ENCODE results near the gene ATG4B.
"Not testable (repeated sequence)": the region's sequence is repeated elsewhere in the genome, so short reads cannot be mapped to it uniquely, and the experiment has no call there.

The ATG4B gene

DNA sequence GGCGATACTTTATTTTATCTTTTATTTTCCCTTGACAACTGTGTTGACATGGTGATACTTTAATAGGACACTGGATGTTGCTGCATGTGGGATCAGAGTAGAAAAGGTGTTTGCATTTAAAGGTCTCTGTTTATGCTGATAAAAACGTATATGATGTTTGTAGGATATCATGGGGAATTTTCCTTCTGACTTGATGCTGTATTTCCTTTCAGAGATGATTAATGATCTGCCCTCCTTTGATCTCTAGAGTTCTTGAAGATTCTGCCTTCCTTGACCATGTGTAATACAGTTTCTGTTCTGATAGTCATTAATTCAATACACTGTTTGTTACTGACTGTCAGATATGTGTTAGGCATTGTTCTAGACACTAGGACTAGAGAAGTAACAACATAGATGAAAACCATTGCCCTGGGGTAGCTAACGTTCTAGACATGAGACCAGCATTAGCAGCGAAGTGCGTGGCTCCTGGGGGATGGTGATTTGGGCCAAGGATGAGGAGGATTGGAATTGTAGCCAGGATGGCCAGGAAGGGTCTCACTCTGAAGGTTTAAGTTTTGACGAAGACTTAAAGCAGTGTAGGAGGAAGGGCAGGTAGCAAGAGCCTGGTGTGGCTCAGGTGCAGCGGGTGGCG lies 2.8 kb downstream of the ATG4B start:
- no peak for DNase-seq (ENCODE audit: low read depth)

DNA sequence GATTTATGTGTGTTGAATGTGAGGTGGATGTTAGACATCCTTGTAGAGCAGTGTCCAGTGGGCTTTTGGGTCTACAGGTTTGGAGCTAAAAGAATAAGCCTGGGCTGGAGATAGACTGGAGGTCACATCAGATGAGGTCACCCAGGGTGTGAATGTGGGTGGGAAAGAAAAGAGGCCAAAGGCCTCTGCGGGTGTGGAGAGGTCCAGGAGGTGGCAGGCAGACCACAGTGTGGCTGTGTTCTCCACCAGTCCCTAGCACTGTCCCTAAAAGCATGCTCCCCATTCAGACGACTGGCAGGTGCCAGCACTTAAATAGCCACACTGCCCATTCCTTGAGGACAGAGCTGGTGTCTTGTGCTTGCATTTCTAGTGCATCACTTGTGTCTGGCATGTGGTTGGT lies 4.1 kb downstream of the ATG4B start:
- no peak for DNase-seq (ENCODE audit: low read depth)

DNA sequence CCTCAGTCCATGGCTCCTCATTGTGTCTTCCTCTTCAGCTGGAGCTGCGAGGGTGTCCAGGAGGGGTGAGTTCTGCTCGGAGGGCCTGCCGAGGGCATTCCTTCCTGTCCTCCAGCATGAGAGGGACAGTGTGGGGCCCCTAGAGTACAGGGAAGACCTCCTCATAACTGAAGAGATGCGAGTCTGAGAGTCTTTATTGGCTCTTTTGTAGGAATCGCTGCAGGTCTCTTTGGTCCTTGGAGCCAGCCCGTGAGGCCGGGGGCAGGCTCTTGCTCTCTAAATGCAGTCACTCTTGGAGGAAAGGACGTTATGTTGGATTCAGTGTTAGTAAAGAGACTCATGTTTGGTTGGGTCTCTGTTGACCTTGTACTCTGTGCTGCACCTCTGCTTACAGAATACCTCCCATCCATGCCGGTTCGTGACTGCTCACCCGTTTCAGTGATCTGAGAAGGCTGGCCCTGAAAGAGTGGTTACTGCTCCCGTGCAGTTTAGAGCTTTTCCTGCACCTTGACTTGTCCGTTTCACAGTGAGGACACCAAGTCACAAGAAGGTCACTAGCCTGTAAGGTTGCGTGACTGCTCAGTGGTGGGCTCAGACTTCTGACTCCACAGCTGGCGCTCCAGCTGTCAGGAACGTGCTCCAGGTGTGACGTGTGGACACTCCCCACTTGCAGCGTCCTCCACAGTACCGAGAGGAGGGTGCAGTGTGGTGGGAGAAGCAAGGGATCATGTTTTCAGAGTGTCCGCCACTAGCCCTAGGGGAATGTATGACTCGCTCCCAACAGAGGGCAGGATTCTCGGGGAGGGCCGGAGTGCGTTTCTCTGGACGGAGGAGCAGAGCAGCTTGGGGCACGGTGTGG lies 7.8 kb downstream of the ATG4B start:
- no peak for DNase-seq (ENCODE audit: low read depth)

DNA sequence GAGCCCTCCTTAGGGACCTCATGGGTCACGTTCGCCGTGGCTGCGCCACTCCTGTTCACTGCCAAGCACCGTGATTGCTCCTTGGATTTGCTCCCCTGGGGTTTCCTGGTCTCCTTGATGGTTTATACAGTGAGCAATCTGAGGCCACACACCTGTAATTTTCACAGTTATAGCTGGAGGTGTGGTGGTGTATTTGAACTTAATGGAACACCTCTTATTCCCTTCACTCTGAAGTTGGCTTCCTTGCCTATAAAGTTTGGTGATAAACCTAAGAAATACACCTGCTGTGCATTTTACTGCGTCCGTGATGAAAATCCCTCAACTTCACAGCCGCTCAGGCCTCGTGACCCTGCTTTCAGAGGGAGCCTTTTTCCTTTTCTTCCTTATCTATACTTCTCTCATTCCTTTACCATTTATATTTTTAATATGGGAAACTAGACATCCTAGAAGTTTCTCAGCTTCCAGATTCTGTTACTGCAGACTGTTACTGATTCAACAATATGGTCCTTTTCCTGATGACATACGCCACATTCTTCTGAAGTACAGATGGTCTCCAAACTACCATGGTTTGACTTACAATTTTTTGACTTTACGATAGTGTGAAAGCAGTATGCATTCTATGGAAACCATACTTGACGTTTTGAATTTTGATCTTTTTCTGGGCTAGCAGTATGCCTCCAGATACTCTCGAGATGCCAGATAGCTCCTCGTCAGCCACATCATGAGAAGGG lies 8.6 kb downstream of the ATG4B start:
- no peak for DNase-seq (ENCODE audit: low read depth)

DNA sequence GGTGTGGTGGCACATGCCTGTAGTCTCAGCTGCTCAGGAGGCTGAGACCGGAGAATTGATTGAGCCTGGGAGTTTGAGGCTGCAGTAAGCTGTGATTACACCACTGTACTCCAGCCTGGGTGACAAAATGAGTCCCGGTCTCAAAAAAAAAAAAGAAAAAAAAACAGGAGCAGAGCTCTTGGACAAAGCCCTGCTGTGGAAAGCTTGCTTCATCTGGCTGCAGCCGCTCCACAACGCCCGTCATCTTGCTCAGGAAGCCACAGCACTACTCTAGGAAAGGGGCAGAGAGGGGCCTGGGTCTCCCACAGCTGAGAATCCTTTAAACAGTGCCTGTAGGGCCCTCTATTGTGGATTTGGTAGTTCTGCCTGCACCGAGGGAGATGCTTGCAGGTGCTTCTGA lies 11.0 kb downstream of the ATG4B start:
- DNase-seq (ENCODE audit: low read depth), result no peak

DNA sequence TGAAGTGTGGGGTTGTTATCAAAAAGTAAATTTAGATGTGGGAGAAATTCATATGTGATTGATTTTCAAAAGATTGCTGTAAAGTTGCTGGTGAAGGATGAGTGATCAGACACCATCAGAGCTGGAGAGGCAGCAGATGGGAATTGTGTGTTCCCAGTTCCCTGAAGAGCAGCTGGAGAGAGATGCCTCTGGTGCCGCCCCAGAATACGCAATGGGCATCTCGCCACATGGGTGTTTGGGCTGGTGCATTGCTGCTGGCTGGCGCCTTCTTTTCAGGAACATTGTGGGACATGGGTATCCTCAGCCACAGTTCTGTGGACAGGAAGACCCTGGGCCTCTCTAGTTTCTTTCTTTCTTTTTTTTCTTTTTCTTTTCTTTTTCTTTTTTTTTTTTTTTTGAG lies 11.9 kb downstream of the ATG4B start:
- no peak for DNase-seq (ENCODE audit: low read depth)

DNA sequence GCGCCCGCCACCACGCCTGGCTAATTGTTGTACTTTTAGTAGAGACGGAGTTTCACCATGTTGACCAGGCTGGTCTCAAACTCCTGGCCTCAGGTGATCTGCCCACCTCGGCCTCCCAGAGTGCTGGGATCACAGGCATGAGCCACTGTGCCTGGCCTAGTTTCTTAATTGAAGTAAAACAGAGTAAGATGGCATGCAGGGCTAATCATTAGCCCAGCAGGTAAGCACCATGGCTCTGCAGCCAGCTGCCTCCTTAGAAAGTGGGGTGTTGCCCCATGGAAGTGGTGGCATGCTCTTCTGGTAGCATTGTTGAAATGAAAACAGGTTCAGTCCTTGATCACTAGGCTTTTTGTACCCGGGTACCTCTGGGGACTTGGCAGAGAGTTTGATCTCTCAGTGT lies 12.4 kb downstream of the ATG4B start:
- DNase-seq (ENCODE audit: low read depth), result no peak

DNA sequence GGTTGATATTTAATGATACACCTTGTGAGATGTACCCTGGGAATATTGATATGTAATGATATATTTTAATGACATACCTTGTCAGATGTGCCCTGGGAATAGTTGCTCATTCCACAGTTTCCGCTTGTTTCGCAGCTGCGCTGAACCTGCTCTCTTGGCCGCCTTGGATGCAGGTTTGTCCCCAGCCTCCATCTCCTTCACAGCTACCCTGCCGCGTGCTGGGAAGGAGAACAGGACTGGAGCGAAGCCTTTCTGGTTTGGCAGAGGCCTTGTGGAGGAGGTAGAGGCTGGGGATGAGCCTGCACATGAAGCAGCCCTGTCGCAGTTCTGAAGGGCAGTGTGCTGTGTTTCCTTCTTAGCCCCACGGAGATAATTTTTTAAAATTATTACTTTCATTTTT lies 14.6 kb downstream of the ATG4B start:
- no peak for DNase-seq (ENCODE audit: low read depth)

DNA sequence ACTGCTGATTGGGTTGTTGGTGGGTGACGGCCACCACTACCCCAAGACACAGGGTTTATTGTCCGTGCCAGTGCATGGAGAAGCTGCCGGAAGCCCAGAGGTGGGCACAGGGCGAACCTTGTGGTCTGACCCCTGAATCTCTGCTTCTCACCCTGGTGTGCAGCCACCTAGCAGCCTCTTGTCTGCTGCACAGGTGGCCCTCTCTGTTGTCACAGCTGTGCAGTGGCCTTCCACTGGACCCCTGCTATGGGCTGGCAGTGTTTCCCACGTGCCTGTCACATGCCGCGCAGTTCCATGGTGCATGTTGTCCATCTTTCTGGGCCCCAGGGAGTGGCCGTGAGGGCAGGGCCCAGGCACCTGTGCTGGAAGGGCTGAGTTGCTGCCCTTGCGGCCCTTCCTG lies 15.2 kb downstream of the ATG4B start:
- no peak for DNase-seq (ENCODE audit: low read depth)

DNA sequence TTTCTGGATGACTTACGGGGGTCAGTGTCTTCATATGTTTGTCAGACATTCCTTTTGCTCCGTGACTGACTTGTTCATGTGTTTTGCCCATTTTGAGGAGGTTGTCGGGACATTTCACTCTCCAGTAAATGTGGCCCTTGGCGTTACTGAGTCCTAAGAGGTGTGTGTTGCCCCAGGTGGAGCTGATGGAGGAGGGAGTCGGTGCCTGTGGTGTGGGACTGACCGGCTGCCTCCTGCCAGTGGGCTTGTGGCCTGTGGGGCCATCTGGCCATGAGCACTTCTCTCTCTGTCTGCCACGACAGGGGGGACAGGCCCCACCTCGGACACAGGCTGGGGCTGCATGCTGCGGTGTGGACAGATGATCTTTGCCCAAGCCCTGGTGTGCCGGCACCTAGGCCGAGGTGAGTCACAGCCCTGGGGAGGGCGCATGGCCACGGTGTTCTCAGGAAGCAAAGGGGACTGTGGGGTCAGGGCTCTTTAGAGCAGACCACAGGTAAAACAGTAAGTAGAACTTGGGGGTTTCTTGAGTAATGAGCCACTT lies 15.8 kb downstream of the ATG4B start:
- DNase-seq (ENCODE audit: low read depth), result no peak

DNA sequence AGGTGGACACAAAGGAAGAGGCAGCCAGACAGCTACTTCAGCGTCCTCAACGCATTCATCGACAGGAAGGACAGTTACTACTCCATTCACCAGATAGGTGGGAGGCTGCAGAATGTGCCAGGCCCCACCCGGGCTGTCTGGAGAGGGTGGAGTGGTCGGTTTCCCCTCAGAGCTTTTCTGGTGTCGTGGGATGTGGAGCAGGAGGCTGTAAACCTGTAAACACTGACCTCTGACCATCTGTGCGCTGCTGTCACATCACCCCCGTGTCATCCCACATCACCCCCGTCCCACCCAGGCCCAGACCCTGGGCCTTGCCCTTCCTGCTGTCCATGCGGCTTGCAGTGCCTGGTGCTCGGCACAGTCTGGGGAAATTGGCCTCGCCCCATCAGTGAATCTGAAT lies 17.1 kb downstream of the ATG4B start:
- DNase-seq (ENCODE audit: low read depth), result no peak

DNA sequence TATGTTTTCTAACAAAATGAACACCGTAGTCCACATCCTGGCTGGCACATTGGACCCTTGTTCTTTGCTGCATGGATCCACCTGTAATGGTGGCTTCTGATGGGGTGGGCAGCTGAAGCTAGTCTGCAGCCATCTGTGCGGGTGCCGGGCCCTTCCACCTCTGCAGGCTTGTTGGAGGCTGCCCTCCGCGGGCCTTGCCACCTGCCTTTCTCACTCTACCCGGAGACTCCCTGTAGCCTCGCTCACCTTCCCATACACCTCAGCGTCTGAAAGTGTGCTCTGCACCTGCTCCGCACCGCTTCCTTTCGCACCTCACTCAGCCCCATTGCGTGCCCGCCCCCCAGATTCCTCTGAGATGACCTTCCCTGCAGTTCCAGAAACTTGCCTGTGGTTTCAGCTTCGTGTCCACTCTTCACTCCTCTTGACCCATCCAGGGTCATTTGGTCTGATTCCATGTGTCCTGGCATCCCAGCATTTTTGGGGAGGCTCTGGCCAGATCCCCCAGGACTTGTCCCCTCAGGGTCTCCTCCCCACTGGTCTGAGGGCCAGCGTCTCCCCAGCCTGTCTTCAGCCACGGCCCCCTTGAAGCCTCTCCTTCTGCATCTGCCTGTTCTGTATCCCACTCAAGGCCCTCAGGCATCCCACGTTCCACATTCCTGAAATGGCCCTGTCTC lies 18.2 kb downstream of the ATG4B start:
- DNase-seq (ENCODE audit: low read depth), result no peak

DNA sequence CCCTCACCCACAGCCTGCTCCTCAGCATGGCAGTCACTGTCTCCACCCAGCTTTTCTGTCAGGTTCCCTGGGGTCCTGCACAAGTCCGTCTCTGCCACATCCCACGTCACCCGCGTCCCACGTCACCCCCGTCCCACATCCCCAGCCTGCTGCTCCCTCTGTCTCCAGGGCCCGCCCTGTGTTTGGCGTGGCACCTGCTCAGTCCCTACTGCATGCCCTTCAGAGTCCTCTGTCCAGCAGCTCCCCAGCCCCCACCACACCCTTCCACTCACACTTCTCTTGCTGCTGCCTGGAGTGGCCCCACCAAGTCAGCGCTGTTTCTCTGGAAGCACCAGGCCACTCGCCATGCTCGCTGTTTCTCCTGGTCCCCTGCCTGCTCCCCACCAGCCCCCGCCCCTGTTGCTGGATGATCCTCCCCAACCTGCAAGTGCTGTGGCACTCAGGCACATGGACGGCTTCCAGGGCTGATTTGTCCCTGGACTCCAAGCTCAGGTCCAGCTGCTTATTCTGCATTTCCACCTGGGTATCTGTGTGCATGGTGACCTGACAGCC lies 18.8 kb downstream of the ATG4B start:
- no peak for DNase-seq (ENCODE audit: low read depth)

DNA sequence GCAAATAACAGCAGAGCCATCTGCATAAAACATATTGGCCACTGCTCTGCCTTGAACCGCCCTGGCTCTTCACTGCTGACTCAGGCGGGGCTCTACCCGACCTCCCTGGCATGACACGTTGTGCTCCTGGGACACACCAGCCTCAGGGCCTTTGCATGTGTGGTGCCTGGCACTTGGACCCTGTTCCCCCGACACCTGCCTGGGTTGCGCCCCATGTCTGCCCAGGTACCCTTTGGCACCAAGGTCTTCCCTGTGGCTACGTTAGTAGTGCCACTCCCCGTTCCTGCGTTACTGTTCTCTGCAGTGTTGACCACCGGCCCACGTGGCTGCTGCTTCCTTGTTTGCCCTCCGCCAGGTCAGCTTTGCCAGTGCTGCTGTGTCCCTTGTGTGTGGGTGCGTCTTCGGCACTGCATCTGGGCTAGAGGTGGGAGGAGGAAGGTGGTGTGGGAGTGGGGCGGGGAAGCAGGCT lies 20.3 kb downstream of the ATG4B start:
- no peak for DNase-seq (ENCODE audit: low read depth)

DNA sequence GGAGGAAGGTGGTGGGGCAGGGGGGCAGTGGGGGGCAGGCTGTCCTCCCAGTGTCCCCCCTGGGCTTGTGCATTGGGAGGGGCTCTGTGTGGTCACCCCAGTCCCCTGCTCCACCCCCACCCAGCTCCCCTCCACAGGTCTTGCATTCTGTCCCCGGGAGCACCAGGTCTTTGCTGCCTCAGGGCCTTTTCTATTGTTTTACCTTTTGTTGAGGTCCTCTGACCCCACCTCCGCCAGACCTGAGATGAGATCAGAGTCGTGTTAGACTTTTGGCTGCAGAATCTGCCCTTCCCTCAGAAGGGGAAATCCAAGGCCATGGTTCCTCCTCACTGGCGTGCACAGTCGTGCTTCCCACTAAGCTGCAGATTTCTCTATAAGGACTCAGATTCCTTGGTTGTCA lies 20.8 kb downstream of the ATG4B start:
- no peak for DNase-seq (ENCODE audit: low read depth)

DNA sequence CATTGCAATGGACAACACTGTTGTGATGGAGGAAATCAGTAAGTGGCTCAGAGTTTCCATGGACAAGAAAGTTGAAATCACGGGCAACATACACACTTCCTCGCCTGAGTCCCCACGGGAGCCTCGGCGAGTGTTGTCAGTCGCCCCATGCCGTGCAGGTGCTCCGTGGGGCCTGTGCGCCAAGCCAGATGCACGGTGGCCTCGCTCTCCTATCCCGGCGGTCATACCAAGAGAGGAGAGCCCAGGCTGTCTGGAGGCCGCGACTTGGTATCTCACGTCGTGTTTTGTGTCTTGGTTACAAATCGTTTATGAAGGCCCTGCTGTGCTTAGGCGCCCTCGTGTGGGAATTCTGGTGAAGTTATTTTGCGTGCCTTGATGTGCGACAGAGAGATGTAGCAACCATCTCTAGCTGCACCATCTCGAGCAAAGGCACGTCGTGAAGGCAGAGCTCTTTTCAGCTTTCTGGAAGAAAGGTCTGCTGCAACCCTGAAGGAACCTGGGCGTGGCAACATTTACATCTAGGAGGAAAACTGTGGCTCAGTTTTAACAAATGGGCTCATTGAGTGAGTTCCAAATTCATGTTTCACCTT lies 21.8 kb downstream of the ATG4B start:
- no peak for DNase-seq (ENCODE audit: low read depth)

DNA sequence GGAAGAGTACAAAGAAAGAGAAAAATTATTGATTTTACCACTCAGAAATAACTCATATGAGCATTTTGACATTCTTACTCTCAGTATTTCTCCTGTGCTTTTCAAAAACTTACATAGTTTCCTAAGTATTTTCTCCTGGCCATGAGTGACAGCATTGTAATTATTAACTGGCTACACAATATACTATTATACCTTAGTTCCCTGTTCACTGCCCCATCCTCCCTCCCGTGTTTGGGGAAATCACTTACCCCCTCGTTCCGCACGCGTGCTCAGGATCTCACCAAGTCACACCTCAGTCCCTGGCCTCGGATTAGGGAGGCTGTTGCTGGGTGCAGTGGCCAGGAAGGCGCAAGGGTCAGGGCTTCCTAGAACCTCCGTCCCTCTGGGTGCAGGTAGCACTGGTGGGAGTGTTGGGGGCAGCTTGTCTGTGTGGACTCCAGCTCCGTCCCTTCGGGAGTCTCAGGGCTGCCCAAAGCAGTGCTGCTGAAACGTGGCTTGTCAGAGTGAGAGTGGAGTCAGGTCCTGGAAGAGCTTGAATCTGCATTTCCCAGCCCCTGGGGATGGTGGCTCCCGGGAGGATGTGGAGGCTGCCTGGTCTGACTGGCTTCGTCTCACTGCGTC lies 23.2 kb downstream of the ATG4B start:
- no peak for DNase-seq (ENCODE audit: low read depth)

DNA sequence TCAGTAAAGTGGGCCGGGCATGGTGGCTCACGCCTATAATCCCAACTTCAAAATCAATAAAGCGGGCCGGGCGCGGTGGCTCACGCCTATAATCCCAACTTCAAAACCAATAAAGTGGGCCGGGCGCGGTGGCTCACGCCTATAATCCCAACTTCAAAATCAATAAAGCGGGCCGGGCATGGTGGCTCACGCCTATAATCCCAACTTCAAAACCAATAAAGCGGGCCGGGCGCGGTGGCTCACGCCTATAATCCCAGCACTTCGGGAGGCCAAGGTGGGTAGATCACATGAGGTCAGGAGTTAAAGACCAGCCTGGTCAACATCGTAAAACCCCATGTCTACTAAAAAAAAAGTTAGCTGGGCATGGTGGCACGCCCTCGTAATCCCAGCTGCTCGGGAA lies 25.2 kb downstream of the ATG4B start:
- not testable (repeated sequence) for DNase-seq (ENCODE audit: low read depth)

DNA sequence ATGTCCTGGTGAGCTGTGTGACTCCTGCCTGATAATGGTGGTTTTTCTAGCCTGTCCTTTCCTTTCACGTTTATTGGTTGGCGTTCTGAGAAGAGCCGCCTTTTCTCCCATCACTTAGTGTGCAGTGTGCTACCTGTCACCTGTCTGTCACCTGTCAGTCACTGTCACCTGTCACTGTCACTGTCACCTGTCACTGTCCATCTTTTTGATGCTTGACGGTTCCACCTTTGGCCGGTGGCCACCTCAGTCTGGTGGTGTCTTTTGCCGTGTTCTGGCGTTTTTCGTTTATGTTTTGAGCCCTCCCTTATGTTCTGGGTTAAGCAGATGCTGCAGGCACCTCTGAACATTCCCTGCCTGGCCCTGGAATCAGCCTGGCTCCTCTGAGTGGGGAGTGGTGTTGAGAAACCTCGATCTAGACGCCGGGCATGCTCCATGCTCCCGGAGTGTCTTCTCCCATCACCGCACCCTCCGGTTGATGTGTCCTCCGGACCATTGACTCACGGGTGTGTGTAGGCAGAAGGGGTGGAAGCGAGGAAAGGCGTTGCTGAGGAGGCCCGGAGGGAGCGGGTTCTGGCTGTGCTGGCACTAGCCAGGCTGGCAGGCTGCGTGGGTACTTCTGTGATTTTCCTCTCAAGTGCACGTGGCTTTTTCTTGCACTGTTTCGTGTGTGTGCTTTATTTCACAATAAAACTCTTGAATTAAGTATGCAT lies 28.4 kb downstream of the ATG4B start:
- DNase-seq (ENCODE audit: low read depth), result no peak

DNA sequence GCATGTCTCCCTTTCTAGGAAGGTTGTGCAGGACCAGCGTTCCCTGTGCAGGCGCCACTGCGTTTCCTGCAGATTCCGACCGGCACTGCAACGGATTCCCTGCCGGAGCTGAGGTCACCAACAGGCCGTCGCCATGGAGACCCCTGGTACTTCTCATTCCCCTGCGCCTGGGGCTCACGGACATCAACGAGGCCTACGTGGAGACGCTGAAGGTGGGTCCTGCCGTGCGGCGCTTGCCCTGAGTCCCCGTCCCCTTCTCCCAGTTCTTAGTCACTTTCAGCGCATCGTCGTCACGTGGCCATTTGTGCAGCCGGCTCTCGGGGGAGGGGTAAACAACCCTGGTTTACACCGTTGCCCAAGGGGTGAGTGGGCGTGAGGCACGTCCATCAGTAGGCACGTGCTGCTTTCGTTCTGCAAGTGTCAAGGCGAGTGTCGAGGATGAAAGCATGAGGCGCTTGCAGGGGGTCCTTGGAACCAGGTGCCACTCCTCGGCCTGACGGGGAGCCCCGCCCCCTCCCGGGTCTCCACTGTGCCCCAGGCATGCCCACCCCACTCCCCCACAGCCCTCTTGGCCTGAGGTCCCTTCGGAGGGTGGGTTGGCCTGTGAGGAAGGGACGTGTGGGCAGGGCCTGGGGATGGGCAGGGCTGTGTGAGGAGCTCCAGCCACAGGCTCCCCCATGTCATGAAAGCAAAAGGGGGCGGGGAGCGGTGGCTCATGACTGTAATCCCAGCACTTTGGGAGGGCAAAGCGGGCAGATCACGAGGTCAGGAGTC lies 29.3 kb downstream of the ATG4B start:
- DNase-seq (ENCODE audit: low read depth), result no peak
